ENCODE results near the gene TM9SF1. TPM values are rescaled to one million over a fixed set of nuclear protein-coding genes. Genes with fewer than 3 reads are reported as not detected.

Gene TM9SF1
- total and polyA plus RNA-seq, 2 of the 13 experiments (the other 11 are each of a cell fraction or from before 2014, with no cell fraction given): 83.2 to 110 TPM

DNA sequence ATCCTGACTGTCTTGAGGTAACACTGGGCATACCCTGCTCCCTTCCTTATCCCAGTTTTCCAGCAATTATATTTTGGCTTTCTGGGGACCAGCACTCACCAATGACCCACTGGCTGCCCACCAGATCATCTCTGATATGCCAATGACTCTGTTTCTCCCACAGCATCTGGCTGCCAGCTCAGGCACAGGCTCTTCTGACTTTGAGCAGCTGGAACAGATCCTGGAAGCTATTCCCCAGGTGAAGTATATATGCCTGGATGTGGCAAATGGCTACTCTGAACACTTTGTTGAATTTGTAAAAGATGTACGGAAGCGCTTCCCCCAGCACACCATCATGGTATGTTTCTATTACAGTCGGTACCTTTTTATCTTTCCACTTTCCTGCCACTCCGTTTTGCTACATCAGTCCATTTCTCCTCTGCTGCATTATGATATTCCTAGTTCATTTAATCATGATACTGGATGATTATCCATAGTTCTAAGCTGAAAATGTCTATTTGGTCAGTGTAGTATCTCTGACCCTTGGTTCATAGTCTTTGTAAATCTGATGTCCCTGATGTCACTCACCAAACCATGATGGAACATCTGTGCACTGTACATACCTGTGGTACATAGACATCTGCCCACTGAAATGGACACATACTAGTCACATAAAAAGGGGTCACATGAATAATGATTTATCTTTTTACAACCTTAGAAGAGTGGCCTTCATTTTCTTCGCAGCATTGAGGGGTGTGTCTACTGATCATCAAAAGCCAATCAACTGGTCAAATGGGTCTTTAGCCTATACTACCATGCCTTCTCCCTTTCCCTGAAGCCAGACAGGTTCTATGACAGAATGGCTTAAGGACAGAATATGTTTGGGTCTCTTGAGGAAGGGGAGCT is 40.8 kb upstream of the TM9SF1 start (continued):
- TF ChIP-seq, protein P1, sequence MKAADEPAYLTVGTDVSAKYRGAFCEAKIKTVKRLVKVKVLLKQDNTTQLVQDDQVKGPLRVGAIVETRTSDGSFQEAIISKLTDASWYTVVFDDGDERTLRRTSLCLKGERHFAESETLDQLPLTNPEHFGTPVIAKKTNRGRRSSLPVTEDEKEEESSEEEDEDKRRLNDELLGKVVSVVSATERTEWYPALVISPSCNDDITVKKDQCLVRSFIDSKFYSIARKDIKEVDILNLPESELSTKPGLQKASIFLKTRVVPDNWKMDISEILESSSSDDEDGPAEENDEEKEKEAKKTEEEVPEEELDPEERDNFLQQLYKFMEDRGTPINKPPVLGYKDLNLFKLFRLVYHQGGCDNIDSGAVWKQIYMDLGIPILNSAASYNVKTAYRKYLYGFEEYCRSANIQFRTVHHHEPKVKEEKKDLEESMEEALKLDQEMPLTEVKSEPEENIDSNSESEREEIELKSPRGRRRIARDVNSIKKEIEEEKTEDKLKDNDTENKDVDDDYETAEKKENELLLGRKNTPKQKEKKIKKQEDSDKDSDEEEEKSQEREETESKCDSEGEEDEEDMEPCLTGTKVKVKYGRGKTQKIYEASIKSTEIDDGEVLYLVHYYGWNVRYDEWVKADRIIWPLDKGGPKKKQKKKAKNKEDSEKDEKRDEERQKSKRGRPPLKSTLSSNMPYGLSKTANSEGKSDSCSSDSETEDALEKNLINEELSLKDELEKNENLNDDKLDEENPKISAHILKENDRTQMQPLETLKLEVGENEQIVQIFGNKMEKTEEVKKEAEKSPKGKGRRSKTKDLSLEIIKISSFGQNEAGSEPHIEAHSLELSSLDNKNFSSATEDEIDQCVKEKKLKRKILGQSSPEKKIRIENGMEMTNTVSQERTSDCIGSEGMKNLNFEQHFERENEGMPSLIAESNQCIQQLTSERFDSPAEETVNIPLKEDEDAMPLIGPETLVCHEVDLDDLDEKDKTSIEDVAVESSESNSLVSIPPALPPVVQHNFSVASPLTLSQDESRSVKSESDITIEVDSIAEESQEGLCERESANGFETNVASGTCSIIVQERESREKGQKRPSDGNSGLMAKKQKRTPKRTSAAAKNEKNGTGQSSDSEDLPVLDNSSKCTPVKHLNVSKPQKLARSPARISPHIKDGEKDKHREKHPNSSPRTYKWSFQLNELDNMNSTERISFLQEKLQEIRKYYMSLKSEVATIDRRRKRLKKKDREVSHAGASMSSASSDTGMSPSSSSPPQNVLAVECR (CRISPR knock-in tag; IDR thresholded peaks at IDR 0.05; ENCODE audit: borderline replicate concordance): 0 out of 2 replicates have a peak, but pooled peaks have one; percentile 31
- TF ChIP-seq ZNF792 (CRISPR knock-in tag; IDR thresholded peaks at IDR 0.05) (no peak), NKX3-1 (CRISPR knock-in tag; IDR thresholded peaks at IDR 0.05) (no peak), ERF (CRISPR knock-in tag; IDR thresholded peaks at IDR 0.05) (no peak), TCF12 (IDR thresholded peaks at IDR 0.05) (0 out of 2 replicates have a peak, but pooled peaks have one; percentile 58), TCF12 (CRISPR knock-in tag; IDR thresholded peaks at IDR 0.05) (no peak), KDM4B (CRISPR knock-in tag; IDR thresholded peaks at IDR 0.05) (no peak), ZNF589 (CRISPR knock-in tag; conservative IDR thresholded peaks at IDR 0.05) (peak; percentile 14; the same call in 1 of the 2 replicates), HNRNPUL1 (IDR thresholded peaks at IDR 0.05; ENCODE audit: low read depth, low read length) (no peak), POLR2A (IDR thresholded peaks at IDR 0.05; ENCODE audit: insufficient read depth in 1 of 2, low read depth in 2 of 2, low read length in 2 of 2) (peak in 1 of 2 experiments; percentile 12; a peak in 1 of 4 replicates), NFYC (CRISPR knock-in tag; IDR thresholded peaks at IDR 0.05) (no peak), ZNF850 (CRISPR knock-in tag; conservative IDR thresholded peaks at IDR 0.05) (no peak), ZNF274 (CRISPR knock-in tag; IDR thresholded peaks at IDR 0.05) (0 out of 2 replicates have a peak, but pooled peaks have one; percentile 38), TP53 (CRISPR knock-in tag; conservative IDR thresholded peaks at IDR 0.05) (no peak), ZNF383 (CRISPR knock-in tag; IDR thresholded peaks at IDR 0.05; ENCODE audit: borderline replicate concordance) (no peak)
- TF ChIP-seq, protein P2, sequence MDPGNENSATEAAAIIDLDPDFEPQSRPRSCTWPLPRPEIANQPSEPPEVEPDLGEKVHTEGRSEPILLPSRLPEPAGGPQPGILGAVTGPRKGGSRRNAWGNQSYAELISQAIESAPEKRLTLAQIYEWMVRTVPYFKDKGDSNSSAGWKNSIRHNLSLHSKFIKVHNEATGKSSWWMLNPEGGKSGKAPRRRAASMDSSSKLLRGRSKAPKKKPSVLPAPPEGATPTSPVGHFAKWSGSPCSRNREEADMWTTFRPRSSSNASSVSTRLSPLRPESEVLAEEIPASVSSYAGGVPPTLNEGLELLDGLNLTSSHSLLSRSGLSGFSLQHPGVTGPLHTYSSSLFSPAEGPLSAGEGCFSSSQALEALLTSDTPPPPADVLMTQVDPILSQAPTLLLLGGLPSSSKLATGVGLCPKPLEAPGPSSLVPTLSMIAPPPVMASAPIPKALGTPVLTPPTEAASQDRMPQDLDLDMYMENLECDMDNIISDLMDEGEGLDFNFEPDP (CRISPR knock-in tag; conservative IDR thresholded peaks at IDR 0.05): peak; percentile 80; the same call in 1 of the 2 replicates
- TF ChIP-seq, protein P3, sequence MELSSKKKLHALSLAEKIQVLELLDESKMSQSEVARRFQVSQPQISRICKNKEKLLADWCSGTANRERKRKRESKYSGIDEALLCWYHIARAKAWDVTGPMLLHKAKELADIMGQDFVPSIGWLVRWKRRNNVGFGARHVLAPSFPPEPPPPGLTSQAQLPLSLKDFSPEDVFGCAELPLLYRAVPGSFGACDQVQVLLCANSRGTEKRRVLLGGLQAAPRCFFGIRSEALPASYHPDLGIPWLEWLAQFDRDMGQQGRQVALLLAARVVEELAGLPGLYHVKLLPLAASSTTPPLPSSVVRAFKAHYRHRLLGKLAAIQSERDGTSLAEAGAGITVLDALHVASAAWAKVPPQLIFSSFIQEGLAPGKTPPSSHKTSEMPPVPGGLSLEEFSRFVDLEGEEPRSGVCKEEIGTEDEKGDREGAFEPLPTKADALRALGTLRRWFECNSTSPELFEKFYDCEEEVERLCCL (CRISPR knock-in tag; IDR thresholded peaks at IDR 0.05; ENCODE audit: borderline replicate concordance): no peak
- TF ChIP-seq, protein P4, sequence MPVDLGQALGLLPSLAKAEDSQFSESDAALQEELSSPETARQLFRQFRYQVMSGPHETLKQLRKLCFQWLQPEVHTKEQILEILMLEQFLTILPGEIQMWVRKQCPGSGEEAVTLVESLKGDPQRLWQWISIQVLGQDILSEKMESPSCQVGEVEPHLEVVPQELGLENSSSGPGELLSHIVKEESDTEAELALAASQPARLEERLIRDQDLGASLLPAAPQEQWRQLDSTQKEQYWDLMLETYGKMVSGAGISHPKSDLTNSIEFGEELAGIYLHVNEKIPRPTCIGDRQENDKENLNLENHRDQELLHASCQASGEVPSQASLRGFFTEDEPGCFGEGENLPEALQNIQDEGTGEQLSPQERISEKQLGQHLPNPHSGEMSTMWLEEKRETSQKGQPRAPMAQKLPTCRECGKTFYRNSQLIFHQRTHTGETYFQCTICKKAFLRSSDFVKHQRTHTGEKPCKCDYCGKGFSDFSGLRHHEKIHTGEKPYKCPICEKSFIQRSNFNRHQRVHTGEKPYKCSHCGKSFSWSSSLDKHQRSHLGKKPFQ (CRISPR knock-in tag; IDR thresholded peaks at IDR 0.05; ENCODE audit: insufficient replicate concordance): no peak
- TF ChIP-seq, protein P5, sequence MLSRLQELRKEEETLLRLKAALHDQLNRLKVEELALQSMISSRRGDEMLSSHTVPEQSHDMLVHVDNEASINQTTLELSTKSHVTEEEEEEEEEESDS (CRISPR knock-in tag; IDR thresholded peaks at IDR 0.05; ENCODE audit: borderline replicate concordance): no peak
